H9 (cell line): ENCODE results near the gene ASIC3. TPM values are rescaled to one million over a fixed set of nuclear protein-coding genes. Genes with fewer than 3 reads are reported as not detected.

Experiments
- DNase-seq: peaks from one replicate; pipeline ENCODE4 v3.0.0-alpha.2; 2017
- H2AFZ ChIP-seq: one replicate; pipeline ENCODE4 v1.6.1; 2013; ENCODE audit warnings: mild to moderate bottlenecking, low read length, control low read depth, moderate library complexity
- H2AK5ac ChIP-seq: 2 replicates; pipeline ENCODE4 v1.6.1; 2013; ENCODE audit warnings: low read length, control low read depth, mixed read lengths; ENCODE audit not compliant: insufficient read length
- H2BK120ac ChIP-seq: one replicate; pipeline ENCODE4 v1.6.1; 2013; ENCODE audit warnings: low read depth, mild to moderate bottlenecking, low read length, control low read depth, inconsistent platforms; ENCODE audit not compliant: poor library complexity, severe bottlenecking
- H2BK12ac ChIP-seq: 2 replicates; pipeline ENCODE4 v1.6.1; 2013; ENCODE audit warnings: low read length, control low read depth, mixed read lengths, low read depth; ENCODE audit not compliant: insufficient read length
- H2BK15ac ChIP-seq: 2 replicates; pipeline ENCODE4 v1.6.1; 2013; ENCODE audit warnings: low read depth, low read length, control low read depth
- H2BK20ac ChIP-seq: one replicate; pipeline ENCODE4 v1.6.1; 2013; ENCODE audit warnings: low read depth, mild to moderate bottlenecking, low read length, control low read depth, inconsistent platforms; ENCODE audit not compliant: poor library complexity, severe bottlenecking
- H2BK5ac ChIP-seq: 2 replicates; pipeline ENCODE4 v1.6.1; 2013; ENCODE audit warnings: low read length, control low read depth, mixed read lengths; ENCODE audit not compliant: insufficient read length
- H3K14ac ChIP-seq: 2 replicates; pipeline ENCODE4 v1.6.1; 2013; ENCODE audit warnings: low read length, control low read depth; ENCODE audit not compliant: insufficient read depth
- H3K18ac ChIP-seq: 2 replicates; pipeline ENCODE4 v1.6.1; 2013; ENCODE audit warnings: low read depth, mild to moderate bottlenecking, mixed read lengths, low read length, control low read depth; ENCODE audit not compliant: insufficient read length
- H3K23ac ChIP-seq: 2 replicates; pipeline ENCODE4 v1.6.1; 2013; ENCODE audit warnings: low read length, control low read depth, mixed read lengths, low read depth; ENCODE audit not compliant: insufficient read length
- H3K23me2 ChIP-seq: 2 replicates; pipeline ENCODE4 v1.6.1; 2013; ENCODE audit warnings: low read depth, mild to moderate bottlenecking, mixed read lengths, low read length, control low read depth; ENCODE audit not compliant: insufficient read length, poor library complexity, severe bottlenecking
- H3K27ac ChIP-seq: 2 replicates; pipeline ENCODE4 v1.5.1; 2013; ENCODE audit warnings: low read length, control low read depth, mixed read lengths, low read depth; ENCODE audit not compliant: insufficient read length
- H3K27me3 ChIP-seq: 2 replicates; pipeline ENCODE4 v1.6.1; 2013; ENCODE audit warnings: low read length, control low read depth, inconsistent platforms; ENCODE audit not compliant: insufficient read depth
- H3K4ac ChIP-seq: 2 replicates; pipeline ENCODE4 v1.6.1; 2013; ENCODE audit warnings: low read depth, mild to moderate bottlenecking, control low read depth, inconsistent platforms, low read length, moderate library complexity
- H3K4me1 ChIP-seq: 2 replicates; pipeline ENCODE4 v1.6.1; 2013; ENCODE audit warnings: low read length, control low read depth, inconsistent platforms; ENCODE audit not compliant: insufficient read depth
- H3K4me2 ChIP-seq: 2 replicates; pipeline ENCODE4 v1.6.1; 2013; ENCODE audit warnings: low read length, control low read depth, mixed read lengths; ENCODE audit not compliant: insufficient read length, insufficient read depth
- H3K56ac ChIP-seq: 2 replicates; pipeline ENCODE4 v1.6.1; 2013; ENCODE audit warnings: low read depth, mild to moderate bottlenecking, mixed read lengths, low read length, control low read depth; ENCODE audit not compliant: insufficient read length
- H3K79me1 ChIP-seq: 2 replicates; pipeline ENCODE4 v1.6.1; 2013; ENCODE audit warnings: low read depth, mild to moderate bottlenecking, moderate library complexity, low read length, control low read depth, inconsistent platforms; ENCODE audit not compliant: insufficient read depth, poor library complexity, severe bottlenecking
- H3K79me2 ChIP-seq: 2 replicates; pipeline ENCODE4 v1.6.1; 2013; ENCODE audit warnings: low read length, control low read depth, inconsistent platforms; ENCODE audit not compliant: insufficient read depth
- H3K9ac ChIP-seq: 2 replicates; pipeline ENCODE4 v1.6.1; 2013; ENCODE audit warnings: low read length, control low read depth, mixed read lengths; ENCODE audit not compliant: insufficient read length; ENCODE audit errors: extremely low read depth
- H3K9me3 ChIP-seq: one replicate; pipeline ENCODE4 v1.6.1; 2013; ENCODE audit warnings: low read depth, low read length, inconsistent platforms; ENCODE audit not compliant: control insufficient read depth
- H3T11ph ChIP-seq: one replicate; pipeline ENCODE4 v1.6.1; 2013; ENCODE audit warnings: mild to moderate bottlenecking, low read length, control low read depth, inconsistent platforms
- H4K20me1 ChIP-seq: one replicate; pipeline ENCODE4 v1.6.1; 2013; ENCODE audit not compliant: control insufficient read depth, insufficient read length, insufficient read depth
- H4K5ac ChIP-seq: 2 replicates; pipeline ENCODE4 v1.6.1; 2013; ENCODE audit warnings: low read depth, mild to moderate bottlenecking, mixed read lengths, low read length, control low read depth; ENCODE audit not compliant: insufficient read length
- H4K8ac ChIP-seq: replicated peaks from 2 replicates; pipeline ENCODE4 v1.6.1; 2013; ENCODE audit warnings: low read length, control low read depth, mixed read lengths, low read depth; ENCODE audit not compliant: insufficient read length
- H4K91ac ChIP-seq: 2 replicates; pipeline ENCODE4 v1.6.1; 2013; ENCODE audit warnings: low read depth, mild to moderate bottlenecking, moderate library complexity, mixed read lengths, low read length, control low read depth; ENCODE audit not compliant: insufficient read length
- H3K27ac Mint-ChIP-seq, 3 experiments: 2 replicates in 2 of 3; 3 replicates in 1 of 3; pipeline ENCODE4 v1.8.0; 2020 to 2021; ENCODE audit warnings: mixed read lengths in 3 of 3, mild to moderate bottlenecking in 1 of 3, moderate library complexity in 1 of 3
- H3K27me3 Mint-ChIP-seq: 2 replicates; pipeline ENCODE4 v1.8.0; 2021; ENCODE audit warnings: low read depth, mild to moderate bottlenecking, moderate library complexity, mixed read lengths
- H3K36me3 Mint-ChIP-seq, 3 experiments: 2 replicates in 2 of 3; 3 replicates in 1 of 3; pipeline ENCODE4 v1.8.0; 2020 to 2021; ENCODE audit warnings: low read depth in 3 of 3, mixed read lengths in 3 of 3; ENCODE audit not compliant: insufficient read depth in 1 of 3
- H3K4me1 Mint-ChIP-seq, 2 experiments: 2 replicates each; pipeline ENCODE4 v1.8.0; 2020; ENCODE audit warnings: mixed read lengths in 2 of 2
- H3K4me3 Mint-ChIP-seq, 2 experiments: 2 replicates in 1 of 2; 3 replicates in 1 of 2; pipeline ENCODE4 v1.8.0; 2020 to 2021; ENCODE audit warnings: mild to moderate bottlenecking in 2 of 2, mixed read lengths in 2 of 2, moderate library complexity in 1 of 2
- H3K9me3 Mint-ChIP-seq, 2 experiments: 2 replicates in 1 of 2; 3 replicates in 1 of 2; pipeline ENCODE4 v1.8.0; 2020; ENCODE audit warnings: mild to moderate bottlenecking in 2 of 2, mixed read lengths in 2 of 2, moderate library complexity in 1 of 2
- WGBS: extraction: QIAGEN DNeasy Blood & Tissue Kit; methylation state at CpG from one replicate; pipeline ENCODE4 v1.1.7; 2013; ENCODE audit warnings: missing lambda C conversion rate, low lambda C conversion rate, mixed read lengths; ENCODE audit not compliant: insufficient read length; ENCODE audit errors: extremely low coverage; 5-methylcytosine and 5-hydroxymethylcytosine counted together
- total RNA-seq: library from RNA; stranded (reverse); gene quantifications from 2 replicates; pipeline ENCODE4 v1.2.1, GENCODE V29; 2021
- TF ChIP-seq, protein P1 (sequence below): fragments of 200-600 bp; sonication (generic); conservative IDR thresholded peaks from 3 replicates; pipeline ENCODE4 v1.8.0; 2021; ENCODE audit warnings: antibody characterized with exemption, mild to moderate bottlenecking

Gene ASIC3
- total RNA-seq, 1 experiment from 2014 or later, result 1.7 TPM

DNA sequence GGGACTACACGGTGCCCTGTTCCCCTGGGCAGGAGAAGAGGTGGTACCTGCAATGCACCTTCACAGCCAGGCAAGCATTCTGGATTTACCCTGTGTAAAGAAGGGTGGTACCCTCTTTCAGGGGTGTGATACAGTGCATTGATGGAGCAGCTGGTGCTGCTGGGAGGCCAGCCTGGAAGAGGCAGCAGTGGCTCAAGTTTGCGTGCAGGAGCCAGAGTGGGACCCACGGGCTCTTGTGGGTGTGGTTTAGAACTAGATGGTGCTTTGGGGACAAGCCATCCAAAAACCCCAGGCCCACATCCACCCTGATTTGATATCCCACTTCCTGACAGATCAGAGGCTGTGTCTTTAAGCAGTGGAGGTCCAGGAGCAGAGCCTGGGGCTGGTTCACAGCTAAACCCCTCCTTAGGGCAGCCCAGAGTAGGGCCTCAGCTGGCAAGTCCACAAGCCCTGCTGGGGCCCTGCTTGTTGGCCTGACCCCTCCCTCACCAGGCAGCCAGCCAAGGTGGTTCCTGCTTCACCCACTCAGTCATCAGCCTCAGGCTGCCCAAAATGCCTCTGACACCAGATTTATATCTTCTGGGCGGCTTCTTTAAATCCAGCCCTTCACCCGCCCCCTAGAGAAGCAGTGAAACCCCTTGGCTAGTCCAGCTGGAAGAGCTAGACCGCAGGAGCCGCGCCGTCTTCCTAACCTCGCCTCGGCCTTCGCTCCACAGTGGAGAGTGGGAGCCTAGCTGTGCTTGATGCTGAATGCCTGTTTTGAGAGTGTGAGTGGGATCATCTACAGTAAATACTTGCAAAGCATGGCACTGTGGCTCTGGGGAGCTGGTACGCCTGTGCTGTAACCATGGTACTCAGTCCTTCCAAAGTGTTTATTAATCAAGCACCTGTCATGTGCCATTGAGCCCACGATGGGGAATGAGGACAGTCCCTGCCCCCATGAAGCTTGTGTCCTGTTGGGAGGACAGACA is 1.4 kb upstream of the ASIC3 start:
- no peak overlapping the region for H3K56ac ChIP-seq
- H4K5ac ChIP-seq, result no peak overlapping the region
- no peaks in the 10 kb centered on the region for H3K23me2 ChIP-seq
- TF ChIP-seq, protein P1, sequence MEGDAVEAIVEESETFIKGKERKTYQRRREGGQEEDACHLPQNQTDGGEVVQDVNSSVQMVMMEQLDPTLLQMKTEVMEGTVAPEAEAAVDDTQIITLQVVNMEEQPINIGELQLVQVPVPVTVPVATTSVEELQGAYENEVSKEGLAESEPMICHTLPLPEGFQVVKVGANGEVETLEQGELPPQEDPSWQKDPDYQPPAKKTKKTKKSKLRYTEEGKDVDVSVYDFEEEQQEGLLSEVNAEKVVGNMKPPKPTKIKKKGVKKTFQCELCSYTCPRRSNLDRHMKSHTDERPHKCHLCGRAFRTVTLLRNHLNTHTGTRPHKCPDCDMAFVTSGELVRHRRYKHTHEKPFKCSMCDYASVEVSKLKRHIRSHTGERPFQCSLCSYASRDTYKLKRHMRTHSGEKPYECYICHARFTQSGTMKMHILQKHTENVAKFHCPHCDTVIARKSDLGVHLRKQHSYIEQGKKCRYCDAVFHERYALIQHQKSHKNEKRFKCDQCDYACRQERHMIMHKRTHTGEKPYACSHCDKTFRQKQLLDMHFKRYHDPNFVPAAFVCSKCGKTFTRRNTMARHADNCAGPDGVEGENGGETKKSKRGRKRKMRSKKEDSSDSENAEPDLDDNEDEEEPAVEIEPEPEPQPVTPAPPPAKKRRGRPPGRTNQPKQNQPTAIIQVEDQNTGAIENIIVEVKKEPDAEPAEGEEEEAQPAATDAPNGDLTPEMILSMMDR, result no peak
- H3K4me1 ChIP-seq, result no peaks in the 10 kb centered on the region
- no CpG with 5 or more reads among the region's 14 CpGs for WGBS
- no peak overlapping the region for H3K4me2 ChIP-seq
- H3K27me3 ChIP-seq, result peaks cover 6% of the 10 kb centered on the region; the same call in 1 of the 2 replicates
- H3K4me3 Mint-ChIP-seq, result no peak overlapping the region; a peak in 1 of 5 replicates
- H3K27ac Mint-ChIP-seq, result no peak overlapping the region
- no peaks in the 10 kb centered on the region; a peak in 1 of 7 replicates for H3K36me3 Mint-ChIP-seq
- H3K27ac ChIP-seq, result no peak overlapping the region
- peaks cover 43% of the 10 kb centered on the region for H3K27me3 Mint-ChIP-seq
- H3K23ac ChIP-seq, result no peak overlapping the region
- no peaks in the 10 kb centered on the region for H3K9me3 ChIP-seq
- no peak for DNase-seq
- H3K9ac ChIP-seq, result no peak overlapping the region
- no peak overlapping the region for H4K91ac ChIP-seq
- no peak overlapping the region for H2BK15ac ChIP-seq
- H4K20me1 ChIP-seq, result no peaks in the 10 kb centered on the region
- no peaks in the 10 kb centered on the region; a peak in 1 of 5 replicates for H3K9me3 Mint-ChIP-seq
- no peak overlapping the region for H2BK120ac ChIP-seq
- H3K4ac ChIP-seq, result no peak overlapping the region
- no peak overlapping the region for H2BK5ac ChIP-seq
- no peaks in the 10 kb centered on the region for H3K79me2 ChIP-seq
- no peak overlapping the region for H2AFZ ChIP-seq
- no peaks in the 10 kb centered on the region for H3K4me1 Mint-ChIP-seq
- no peaks in the 10 kb centered on the region for H3K79me1 ChIP-seq
- no peak overlapping the region for H3K18ac ChIP-seq
- no peak overlapping the region for H4K8ac ChIP-seq
- H3K14ac ChIP-seq, result no peak overlapping the region
- H2AK5ac ChIP-seq, result no peak overlapping the region
- no peak overlapping the region for H3T11ph ChIP-seq
- H2BK12ac ChIP-seq, result no peak overlapping the region
- no peak overlapping the region for H2BK20ac ChIP-seq
